ENCODE measurements around the gene GMEB1.

GMEB1 gene

GRCh38 chr1:28751315-28752060 is 82.9 kb downstream of the GMEB1 start:
- ChIA-PET POLR2A (ENCODE audit: low non-redundant PET) (interaction anchor here (0.7 kb wide), 2 partner anchors 12 to 102 kb away, joined by 3 to 5 read pairs; no protein-coding TSS in a partner anchor), CTCF (interaction anchor here (0.8 to 1.7 kb wide), 2 partner anchors 9 to 15 kb away, joined by 5 to 8 read pairs; partner anchors contain the start of gene YTHDF2)
- peak; percentile 38 for DNase-seq (ENCODE audit: low spot score)
- no peak overlapping the region for H3K27ac ChIP-seq
- no peak for TF ChIP-seq CTCF (conservative IDR thresholded peaks at IDR 0.05; ENCODE audit: low read depth)

- no peak for TF ChIP-seq CTCF (conservative IDR thresholded peaks at IDR 0.05; ENCODE audit: low read depth)
- CTCF ChIA-PET: interaction anchor here (0.7 kb wide), 2 partner anchors 10 to 11 kb away, joined by 3 read pairs; no protein-coding TSS in a partner anchor
- H3K27ac ChIP-seq: no peak overlapping the region
- POLR2A ChIA-PET (ENCODE audit: low non-redundant PET): no interaction called here
- no peak for DNase-seq (ENCODE audit: low spot score)
Observed at GRCh38 chr1:28755701-28756100, 87.1 kb downstream of the GMEB1 start.

- TF ChIP-seq CTCF (conservative IDR thresholded peaks at IDR 0.05; ENCODE audit: low read depth): no peak
Observed at GRCh38 chr1:28756846-28757245, 88.3 kb downstream of the GMEB1 start.

GRCh38 chr1:28758420-28758819 is 89.8 kb downstream of the GMEB1 start:
- ChIA-PET POLR2A (ENCODE audit: low non-redundant PET) (no interaction called here), CTCF (no interaction called here)

More at GRCh38 chr1:28756846-28757245, 88.3 kb downstream of the GMEB1 start:
- no peak overlapping the region for H3K27ac ChIP-seq
- DNase-seq (ENCODE audit: low spot score): no peak
- POLR2A ChIA-PET (ENCODE audit: low non-redundant PET): no interaction called here
- CTCF ChIA-PET: no interaction called here

GRCh38 chr1:28759257-28759656 is 90.7 kb downstream of the GMEB1 start:
- H3K27ac ChIP-seq: no peak overlapping the region
- no peak for TF ChIP-seq CTCF (conservative IDR thresholded peaks at IDR 0.05; ENCODE audit: low read depth)
- ChIA-PET CTCF (no interaction called here), POLR2A (ENCODE audit: low non-redundant PET) (no interaction called here)
- no peak for DNase-seq (ENCODE audit: low spot score)

More at GRCh38 chr1:28758420-28758819, 89.8 kb downstream of the GMEB1 start:
- no peak for TF ChIP-seq CTCF (conservative IDR thresholded peaks at IDR 0.05; ENCODE audit: low read depth)
- DNase-seq (ENCODE audit: low spot score): no peak
- no peak overlapping the region for H3K27ac ChIP-seq

- ChIA-PET POLR2A (ENCODE audit: low non-redundant PET) (no interaction called here), CTCF (no interaction called here)
- TF ChIP-seq CTCF (conservative IDR thresholded peaks at IDR 0.05; ENCODE audit: low read depth): no peak
- DNase-seq (ENCODE audit: low spot score): no peak
- H3K27ac ChIP-seq: peak overlapping the region; percentile 78
Observed at GRCh38 chr1:28761189-28761588, 92.6 kb downstream of the GMEB1 start.
